Measurements from ENCODE around the gene SARS2. TPM values are rescaled to one million over a fixed set of nuclear protein-coding genes. Genes with fewer than 3 reads are reported as not detected.
"Not testable (repeated sequence)": the region's sequence is repeated elsewhere in the genome, so short reads cannot be mapped to it uniquely, and the experiment has no call there.

Gene SARS2
- total RNA-seq, 2 experiments from 2014 or later = 43.4 to 48.6 TPM

DNA sequence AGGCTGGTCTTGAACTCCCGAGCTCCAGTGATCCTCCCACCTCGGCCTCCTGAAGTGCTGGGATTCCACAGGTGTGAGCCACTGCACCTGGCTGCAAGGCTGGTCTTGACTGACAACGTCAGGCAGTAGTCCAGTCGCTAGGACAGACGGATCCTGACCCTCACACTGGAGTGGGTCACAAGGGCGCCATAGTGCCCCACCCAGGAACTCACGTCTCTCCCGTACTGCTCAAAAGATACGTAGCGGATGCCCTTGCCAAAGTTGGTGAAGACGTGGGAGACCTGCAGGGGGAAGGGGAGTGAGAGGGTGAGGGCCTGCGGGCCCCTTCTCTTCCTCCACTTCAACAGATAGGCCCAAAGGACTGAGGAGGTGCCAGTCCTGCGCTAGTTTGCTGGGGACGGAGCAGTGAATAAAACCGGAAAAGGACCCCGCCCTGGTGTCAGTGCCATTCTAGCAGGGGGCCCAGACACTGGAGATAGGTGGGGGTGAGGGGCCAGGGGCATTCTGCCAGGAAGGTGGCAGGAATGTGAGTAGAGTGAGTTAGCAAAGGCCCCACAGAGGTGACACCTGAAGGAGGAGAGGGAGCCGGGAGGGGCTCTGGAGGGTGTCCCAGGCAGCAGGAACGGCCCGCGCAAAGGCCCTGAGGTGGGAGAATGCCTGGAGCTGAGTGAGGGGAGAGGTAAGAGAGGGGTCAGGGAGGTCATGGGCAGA is 12.1 kb upstream of the SARS2 start:
- no peak for ATAC-seq

DNA sequence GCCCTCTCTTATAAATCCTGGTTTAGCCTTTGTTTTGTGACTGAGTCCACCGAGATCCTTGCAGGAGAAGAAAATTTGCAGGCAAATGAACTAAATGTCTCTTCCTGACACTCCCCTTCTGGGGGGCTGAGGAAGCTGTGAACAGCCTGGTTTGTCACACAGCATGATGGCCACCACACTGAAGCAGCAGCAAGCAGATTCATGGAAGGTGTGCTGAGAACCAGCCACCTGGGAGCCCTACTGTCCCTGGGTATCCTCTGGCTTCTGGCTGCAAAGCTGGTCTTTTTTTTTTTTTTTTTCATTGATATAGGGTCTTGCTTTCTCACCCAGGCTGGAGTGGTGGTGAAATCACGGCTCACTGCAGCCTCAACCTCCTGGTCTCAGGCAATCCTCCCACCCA is 11.4 kb upstream of the SARS2 start:
- Mint-ChIP-seq H3K27me3 (peaks cover 3% of the 10 kb centered on the region), H3K4me3 (no peak overlapping the region), H3K36me3 (ENCODE audit: low read depth) (no peaks in the 10 kb centered on the region), H3K9me3 (no peaks in the 10 kb centered on the region), H3K27ac (no peak overlapping the region), H3K4me1 (ENCODE audit: low read depth) (no peaks in the 10 kb centered on the region)
- DNase-seq (no peak), ATAC-seq (no peak)
- CTCF ChIA-PET = no interaction called here
- POLR2A ChIA-PET = no interaction called here
- intact Hi-C loops (cut with micrococcal nuclease) = no loop called here
- TF ChIP-seq, protein P1, sequence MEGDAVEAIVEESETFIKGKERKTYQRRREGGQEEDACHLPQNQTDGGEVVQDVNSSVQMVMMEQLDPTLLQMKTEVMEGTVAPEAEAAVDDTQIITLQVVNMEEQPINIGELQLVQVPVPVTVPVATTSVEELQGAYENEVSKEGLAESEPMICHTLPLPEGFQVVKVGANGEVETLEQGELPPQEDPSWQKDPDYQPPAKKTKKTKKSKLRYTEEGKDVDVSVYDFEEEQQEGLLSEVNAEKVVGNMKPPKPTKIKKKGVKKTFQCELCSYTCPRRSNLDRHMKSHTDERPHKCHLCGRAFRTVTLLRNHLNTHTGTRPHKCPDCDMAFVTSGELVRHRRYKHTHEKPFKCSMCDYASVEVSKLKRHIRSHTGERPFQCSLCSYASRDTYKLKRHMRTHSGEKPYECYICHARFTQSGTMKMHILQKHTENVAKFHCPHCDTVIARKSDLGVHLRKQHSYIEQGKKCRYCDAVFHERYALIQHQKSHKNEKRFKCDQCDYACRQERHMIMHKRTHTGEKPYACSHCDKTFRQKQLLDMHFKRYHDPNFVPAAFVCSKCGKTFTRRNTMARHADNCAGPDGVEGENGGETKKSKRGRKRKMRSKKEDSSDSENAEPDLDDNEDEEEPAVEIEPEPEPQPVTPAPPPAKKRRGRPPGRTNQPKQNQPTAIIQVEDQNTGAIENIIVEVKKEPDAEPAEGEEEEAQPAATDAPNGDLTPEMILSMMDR (IDR thresholded peaks at IDR 0.05) = no peak

More for the DNA sequence above, 12.1 kb upstream of the SARS2 start:
- intact Hi-C loops (cut with micrococcal nuclease) = no loop called here
- Mint-ChIP-seq H3K27me3 (peaks cover 3% of the 10 kb centered on the region), H3K36me3 (ENCODE audit: low read depth) (no peaks in the 10 kb centered on the region), H3K9me3 (no peaks in the 10 kb centered on the region), H3K4me3 (no peak overlapping the region), H3K4me1 (ENCODE audit: low read depth) (no peaks in the 10 kb centered on the region), H3K27ac (no peak overlapping the region)
- DNase-seq = no peak
- TF ChIP-seq, protein P1 (IDR thresholded peaks at IDR 0.05) = no peak
- CTCF ChIA-PET = no interaction called here
- POLR2A ChIA-PET = no interaction called here

DNA sequence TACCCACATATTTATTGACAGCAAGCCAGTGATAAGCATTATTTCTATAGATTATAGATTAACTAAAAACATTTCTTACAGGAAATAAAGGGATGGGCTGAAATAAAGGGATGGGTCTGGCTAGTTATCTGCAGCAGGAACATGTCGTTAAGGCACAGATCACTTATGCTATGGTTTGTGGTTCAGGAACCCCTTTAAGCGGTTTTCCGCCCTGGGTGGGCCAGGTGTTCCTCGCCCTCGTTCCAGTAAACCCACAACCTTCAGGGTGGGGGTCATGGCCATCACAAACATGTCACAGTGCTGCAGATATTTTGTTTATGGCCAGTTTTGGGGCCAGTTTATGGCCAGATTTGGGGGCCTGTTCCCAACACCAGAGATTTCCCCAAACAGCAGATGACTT is 10.9 kb upstream of the SARS2 start:
- H3K9me3 Mint-ChIP-seq; CTCF ChIA-PET; ATAC-seq; H3K36me3 Mint-ChIP-seq (ENCODE audit: low read depth); H3K27me3 Mint-ChIP-seq; POLR2A ChIA-PET; intact Hi-C loops (cut with micrococcal nuclease); H3K4me3 Mint-ChIP-seq; H3K27ac Mint-ChIP-seq; H3K4me1 Mint-ChIP-seq (ENCODE audit: low read depth); DNase-seq: not testable (repeated sequence)

DNA sequence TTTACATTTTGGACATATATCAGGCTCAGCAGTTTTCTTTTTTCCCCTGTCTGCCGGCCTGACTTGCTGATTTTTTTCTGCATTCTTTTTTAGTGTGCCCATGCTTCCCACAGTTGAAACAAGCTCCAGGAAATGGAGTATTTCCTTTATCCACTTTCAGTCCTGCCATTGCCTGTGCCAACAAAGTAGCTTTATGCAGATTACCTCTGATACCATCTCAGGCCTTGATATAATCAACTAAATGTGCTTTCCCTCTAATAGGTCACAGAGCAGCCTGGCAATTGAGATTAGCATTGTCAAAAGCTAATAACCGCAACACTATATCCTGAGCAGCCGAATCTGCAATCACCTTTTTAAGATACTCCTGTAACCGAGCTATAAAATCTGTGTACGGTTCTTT is 9.4 kb upstream of the SARS2 start:
- ChIA-PET POLR2A (interaction anchor here (1.2 kb wide), 1 partner anchor 12 kb away, joined by 3 read pairs; no protein-coding TSS in a partner anchor), CTCF (interaction anchor here (1.1 to 1.8 kb wide), 3 partner anchors 9 to 537 kb away, joined by 4 to 5 read pairs (median 5); partner anchors contain the start of genes FAM98C, MRPS12 and SARS2)
- intact Hi-C loops (cut with micrococcal nuclease) = loop anchor here (10.0 kb wide), 1 partner anchor 205 kb away; no protein-coding TSS in a partner anchor

DNA sequence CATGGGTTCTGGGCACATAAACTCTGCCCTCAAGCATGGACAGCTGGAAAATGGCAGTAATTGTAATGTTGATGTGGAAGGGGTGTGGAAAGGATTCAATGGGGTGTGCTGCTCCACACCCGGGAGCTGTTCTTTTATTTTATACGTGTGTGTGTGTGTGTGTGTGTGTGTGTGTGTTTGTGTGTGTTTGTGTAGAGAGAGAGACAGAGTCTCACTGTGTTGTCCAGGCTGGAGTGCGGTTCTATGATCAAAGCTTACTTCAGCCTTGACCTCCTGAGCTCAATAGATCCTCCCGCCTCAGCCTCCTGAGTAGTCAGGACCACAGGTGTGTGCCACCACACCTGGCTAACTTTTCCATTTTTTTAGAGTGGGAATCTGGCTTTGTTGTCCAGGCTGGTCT is 3.0 kb upstream of the SARS2 start:
- no peak overlapping the region for H3K27ac Mint-ChIP-seq
- POLR2A ChIA-PET = no interaction called here
- H3K27me3 Mint-ChIP-seq = no peaks in the 10 kb centered on the region
- peaks cover 48% of the 10 kb centered on the region for H3K36me3 Mint-ChIP-seq (ENCODE audit: low read depth)
- no peak overlapping the region for H3K4me3 Mint-ChIP-seq
- intact Hi-C loops (cut with micrococcal nuclease) = loop anchor here (5.0 to 10.0 kb wide), 2 partner anchors 81 to 199 kb away; no protein-coding TSS in a partner anchor
- H3K4me1 Mint-ChIP-seq (ENCODE audit: low read depth) = peaks cover 26% of the 10 kb centered on the region
- CTCF ChIA-PET = interaction anchor here (0.7 to 3.6 kb wide), 9 partner anchors 19 to 543 kb away, joined by 3 to 27 read pairs (median 3); partner anchors contain the start of gene FAM98C
- H3K9me3 Mint-ChIP-seq = peaks cover 7% of the 10 kb centered on the region
- TF ChIP-seq, protein P1 (IDR thresholded peaks at IDR 0.05) = no peak
- no peak for ATAC-seq
- DNase-seq = no peak

More for the DNA sequence above, 9.4 kb upstream of the SARS2 start:
- peaks cover 3% of the 10 kb centered on the region for H3K27me3 Mint-ChIP-seq
- H3K4me3 Mint-ChIP-seq = no peak overlapping the region
- no peaks in the 10 kb centered on the region for H3K4me1 Mint-ChIP-seq (ENCODE audit: low read depth)
- ATAC-seq (no peak), DNase-seq (no peak)
- TF ChIP-seq, protein P1 (IDR thresholded peaks at IDR 0.05) = no peak
- H3K9me3 Mint-ChIP-seq = peaks cover 2% of the 10 kb centered on the region
- H3K27ac Mint-ChIP-seq = no peak overlapping the region
- H3K36me3 Mint-ChIP-seq (ENCODE audit: low read depth) = peaks cover 13% of the 10 kb centered on the region
